IMR-90 (cell line): ENCODE data around the gene METTL14. TPM values are rescaled to one million over a fixed set of nuclear protein-coding genes. Genes with fewer than 3 reads are reported as not detected.

ENCODE experiments used
- ATAC-seq: fragments of 200-7000 bp; cut with Tn5 transposase; 2 replicates; pipeline ENCODE4 v1.9.1; 2020; ENCODE audit warnings: low read depth, mild to moderate bottlenecking, moderate library complexity
- BruUV-seq: library from RNA; stranded (reverse); fragments of 400-500 nt; replicated peaks from 2 replicates; lab custom pipeline; 2021; lab: Mats Ljungman, UMichigan
- CTCF ChIA-PET: fragments of 300-600 bp; formaldehyde crosslinking; extraction: SDS; loops from one replicate; lab custom pipeline; 2021; ENCODE audit warnings: antibody characterized with exemption; lab: Yijun Ruan, JAX
- POLR2A ChIA-PET: fragments of 300-600 bp; sonication (Branson Sonifier 250); formaldehyde crosslinking; loops from one replicate; lab custom pipeline; 2022; ENCODE audit warnings: antibody characterized with exemption; ENCODE audit not compliant: unreplicated experiment; lab: Charles Lee
- DNase-seq: peaks from one replicate; pipeline ENCODE4 v3.0.0; 2013
- H2AFZ ChIP-seq: replicated peaks from 2 replicates; pipeline ENCODE3; 2013; ENCODE audit warnings: low read length, mild to moderate bottlenecking; ENCODE audit not compliant: poor library complexity
- H2AK5ac ChIP-seq: 2 replicates; pipeline ENCODE4 v1.6.1; 2013; ENCODE audit warnings: low read depth, low read length, inconsistent platforms
- H2AK9ac ChIP-seq: replicated peaks from 2 replicates; pipeline ENCODE3; 2013; ENCODE audit warnings: mild to moderate bottlenecking, low read depth, low read length, moderate library complexity; ENCODE audit not compliant: poor library complexity
- H2BK120ac ChIP-seq: 2 replicates; pipeline ENCODE4 v1.6.1; 2013; ENCODE audit warnings: low read depth, low read length, inconsistent platforms
- H2BK15ac ChIP-seq: 3 replicates; pipeline ENCODE4 v1.6.1; 2013; ENCODE audit warnings: low read depth, low read length, inconsistent platforms
- H2BK20ac ChIP-seq: 2 replicates; pipeline ENCODE4 v1.6.1; 2013; ENCODE audit warnings: low read depth, mild to moderate bottlenecking, inconsistent platforms, low read length, moderate library complexity
- H2BK5ac ChIP-seq: 2 replicates; pipeline ENCODE4 v1.6.1; 2013; ENCODE audit warnings: mild to moderate bottlenecking, low read depth, low read length, inconsistent platforms; ENCODE audit not compliant: poor library complexity, severe bottlenecking
- H3K14ac ChIP-seq: replicated peaks from 2 replicates; pipeline ENCODE4 v1.6.1; 2013; ENCODE audit warnings: low read depth, low read length, inconsistent platforms
- H3K18ac ChIP-seq: 2 replicates; pipeline ENCODE4 v1.6.1; 2013; ENCODE audit warnings: low read depth, low read length, control low read depth
- H3K23ac ChIP-seq: 2 replicates; pipeline ENCODE4 v1.6.1; 2013; ENCODE audit warnings: low read depth, low read length, inconsistent platforms
- H3K27ac ChIP-seq: 2 replicates; pipeline ENCODE4 v1.5.1; 2013; ENCODE audit warnings: mild to moderate bottlenecking, control low read depth, low read length; ENCODE audit not compliant: insufficient read depth
- H3K27me3 ChIP-seq: 2 replicates; pipeline ENCODE4 v1.6.1; 2013; ENCODE audit warnings: low read length; ENCODE audit not compliant: control insufficient read depth, insufficient read depth
- H3K36me3 ChIP-seq: 2 replicates; pipeline ENCODE4 v1.6.1; 2013; ENCODE audit warnings: low read length, mixed read lengths; ENCODE audit not compliant: control insufficient read depth, insufficient read depth
- H3K4ac ChIP-seq: 2 replicates; pipeline ENCODE4 v1.6.1; 2013; ENCODE audit warnings: low read depth, low read length, inconsistent platforms
- H3K4me1 ChIP-seq: 2 replicates; pipeline ENCODE4 v1.6.1; 2013; ENCODE audit warnings: low read length, mixed read lengths; ENCODE audit not compliant: control insufficient read depth, insufficient read depth
- H3K4me2 ChIP-seq: 2 replicates; pipeline ENCODE4 v1.6.1; 2013; ENCODE audit warnings: low read depth, mild to moderate bottlenecking, control low read depth, low read length, moderate library complexity
- H3K4me3 ChIP-seq: 2 replicates; pipeline ENCODE4 v1.5.1; 2013; ENCODE audit warnings: low read depth, mild to moderate bottlenecking, control low read depth, low read length, moderate library complexity; ENCODE audit not compliant: insufficient read depth
- H3K56ac ChIP-seq: 2 replicates; pipeline ENCODE4 v1.6.1; 2013; ENCODE audit warnings: low read length, inconsistent platforms; ENCODE audit not compliant: insufficient read depth; ENCODE audit errors: extremely low read depth
- H3K79me1 ChIP-seq, 2 experiments: 2 replicates each; pipeline ENCODE4 v1.6.1; 2013; ENCODE audit warnings: low read length in 2 of 2, inconsistent platforms in 1 of 2, low read depth in 1 of 2
- H3K9ac ChIP-seq: 2 replicates; pipeline ENCODE4 v1.6.1; 2013; ENCODE audit warnings: low read depth, low read length, control low read depth
- H3K9me1 ChIP-seq: 2 replicates; pipeline ENCODE4 v1.6.1; 2013; ENCODE audit warnings: low read length, inconsistent platforms; ENCODE audit not compliant: insufficient read depth
- H3K9me3 ChIP-seq: 2 replicates; pipeline ENCODE4 v1.6.1; 2013; ENCODE audit warnings: low read length; ENCODE audit not compliant: control insufficient read depth, insufficient read depth
- H4K20me1 ChIP-seq: 2 replicates; pipeline ENCODE4 v1.6.1; 2013; ENCODE audit warnings: low read length, inconsistent platforms; ENCODE audit not compliant: insufficient read depth
- H4K5ac ChIP-seq: 2 replicates; pipeline ENCODE4 v1.6.1; 2013; ENCODE audit warnings: mild to moderate bottlenecking, low read depth, low read length, control low read depth
- H4K8ac ChIP-seq, 2 experiments: 2 replicates each; pipeline ENCODE4 v1.6.1; 2013; ENCODE audit warnings: low read depth in 2 of 2, low read length in 2 of 2, control low read depth in 1 of 2, inconsistent platforms in 1 of 2
- H4K91ac ChIP-seq: 2 replicates; pipeline ENCODE4 v1.6.1; 2013; ENCODE audit warnings: low read depth, low read length, inconsistent platforms; ENCODE audit not compliant: insufficient read depth
- BHLHE40 ChIP-seq: fragments of 150-350 bp; IDR thresholded peaks from 2 replicates; pipeline ENCODE4 v1.6.1; 2016; ENCODE audit warnings: mild to moderate bottlenecking, low read depth, low read length
- CEBPB ChIP-seq: IDR thresholded peaks from 2 replicates; pipeline ENCODE4 v1.6.1; 2012; ENCODE audit warnings: low read depth, low read length, improper control_type of control experiment
- CHD1 ChIP-seq: IDR thresholded peaks from 2 replicates; pipeline ENCODE4 v1.6.1; 2012; ENCODE audit warnings: low read depth, low read length, improper control_type of control experiment
- ELK1 ChIP-seq: fragments of 150-350 bp; IDR thresholded peaks from 2 replicates; pipeline ENCODE4 v1.6.1; 2016; ENCODE audit warnings: low read depth, mild to moderate bottlenecking, low read length, moderate library complexity, borderline replicate concordance
- FOS ChIP-seq: fragments of 150-350 bp; IDR thresholded peaks from 2 replicates; pipeline ENCODE4 v1.6.1; 2016; ENCODE audit warnings: low read depth, low read length
- MAFK ChIP-seq: IDR thresholded peaks from 2 replicates; pipeline ENCODE4 v1.6.1; 2012; ENCODE audit warnings: low read depth, low read length, improper control_type of control experiment
- MAZ ChIP-seq: IDR thresholded peaks from 2 replicates; pipeline ENCODE4 v1.6.1; 2012; ENCODE audit warnings: low read depth, mild to moderate bottlenecking, low read length, improper control_type of control experiment, moderate library complexity, borderline replicate concordance
- MXI1 ChIP-seq: IDR thresholded peaks from 2 replicates; pipeline ENCODE4 v1.6.1; 2012; ENCODE audit warnings: low read depth, mild to moderate bottlenecking, low read length, moderate library complexity, borderline replicate concordance
- NFE2L2 ChIP-seq: fragments of 150-350 bp; IDR thresholded peaks from 2 replicates; pipeline ENCODE4 v1.6.1; 2016; ENCODE audit warnings: low read depth, mild to moderate bottlenecking, low read length
- POLR2A ChIP-seq: IDR thresholded peaks from 2 replicates; pipeline ENCODE4 v1.6.1; 2012; ENCODE audit warnings: mild to moderate bottlenecking, low read depth, low read length
- RAD21 ChIP-seq: IDR thresholded peaks from 2 replicates; pipeline ENCODE4 v1.6.1; 2012; ENCODE audit warnings: low read length, improper control_type of control experiment
- RFX5 ChIP-seq: IDR thresholded peaks from 2 replicates; pipeline ENCODE4 v1.8.0; 2012; ENCODE audit warnings: low read depth, mild to moderate bottlenecking, low read length, moderate library complexity
- SMC3 ChIP-seq: fragments of 150-350 bp; IDR thresholded peaks from 2 replicates; pipeline ENCODE4 v1.6.1; 2016; ENCODE audit warnings: low read depth, mild to moderate bottlenecking, antibody characterized with exemption, low read length, moderate library complexity
- WGBS, 2 experiments: methylation state at CpG; one replicate each; pipeline versions ENCODE4 v1.1.5 to v1.1.7; 2013; ENCODE audit warnings: missing lambda C conversion rate in 2 of 2; ENCODE audit not compliant: insufficient read length in 1 of 2; ENCODE audit errors: extremely low coverage in 2 of 2; 5-methylcytosine and 5-hydroxymethylcytosine counted together
- dilution Hi-C: fragments of 300-500 bp; cut with HindIII; formaldehyde crosslinking; loops from one replicate; pipeline ENCODE4 v1.14.3; 2018; ENCODE audit warnings: low sequenced_read_pairs; ENCODE audit not compliant: unreplicated experiment
- in situ Hi-C: fragments of 300-500 bp; cut with MboI; formaldehyde crosslinking; loops from 3 replicates; pipeline ENCODE4 v1.14.3; 2019; ENCODE audit warnings: low sequenced_read_pairs, inconsistent platforms, mixed read lengths
- intact Hi-C: fragments of 100-400 bp; cut with micrococcal nuclease; formaldehyde crosslinking; loops from 2 replicates; pipeline ENCODE4 v1.10.0; 2022
- polyA plus RNA-seq, 3 experiments: library from polyadenylated mRNA; depleted of rRNA; stranded (reverse); fragments of >200 nt; gene quantifications; 2 replicates each; pipeline ENCODE4 v1.2.3, GENCODE V29; 2012; ENCODE audit warnings: low replicate concordance in 1 of 3
- total RNA-seq: library from RNA; depleted of rRNA; stranded (reverse); fragments of >200 nt; gene quantifications from 2 replicates; pipeline ENCODE4 v1.2.3, GENCODE V29; 2012
- TF ChIP-seq, protein P1 (sequence below): fragments of 150-350 bp; IDR thresholded peaks from 2 replicates; pipeline ENCODE4 v1.6.1; 2017; ENCODE audit warnings: mild to moderate bottlenecking, antibody characterized with exemption, low read length, low read depth

METTL14 gene
- total and polyA plus RNA-seq, 2 of the 4 experiments (the other 2 are of a cell fraction): 5.0 to 9.3 TPM

GRCh38 chr4:118760493-118760892, 75.3 kb downstream of the METTL14 start:
- ChIA-PET POLR2A (no interaction called here), CTCF (no interaction called here)
- Histone ChIP-seq H3K36me3 (peaks cover 23% of the 10 kb centered on the region), H4K8ac (no peak overlapping the region), H3K27ac (no peak overlapping the region), H2AFZ (no peak overlapping the region), H4K5ac (no peak overlapping the region), H2BK20ac (no peak overlapping the region), H2BK120ac (no peak overlapping the region), H3K14ac (no peak overlapping the region), H3K9me3 (no peaks in the 10 kb centered on the region), H4K91ac (no peak overlapping the region), H3K4me2 (no peak overlapping the region), H3K4me1 (peaks cover 25% of the 10 kb centered on the region), H3K79me1 (peaks cover 40 to 65% of the 10 kb centered on the region in 2 experiments), H3K9me1 (peaks cover 26% of the 10 kb centered on the region), H3K9ac (no peak overlapping the region), H2AK9ac (no peak overlapping the region), H4K20me1 (peaks cover 32% of the 10 kb centered on the region), H3K23ac (no peak overlapping the region), H3K18ac (no peak overlapping the region), H2AK5ac (no peak overlapping the region), H3K27me3 (no peaks in the 10 kb centered on the region), H2BK5ac (no peak overlapping the region), H2BK15ac (no peak overlapping the region), H3K4me3 (no peak overlapping the region), H3K4ac (no peak overlapping the region), H3K56ac (no peak overlapping the region)
- in situ Hi-C loops: loop anchor here (10.0 kb wide), 1 partner anchor 134 kb away; no protein-coding TSS in a partner anchor
- no peak for ATAC-seq
- BruUV-seq: no TSS peak
- no peak for DNase-seq
- no CpG with 5 or more reads among the region's 5 CpGs for WGBS, 2 experiments
- TF ChIP-seq RFX5: no peak
- no peak for TF ChIP-seq MAZ
- TF ChIP-seq ELK1: no peak
- no peak for TF ChIP-seq BHLHE40
- no peak for TF ChIP-seq MXI1
- no peak for TF ChIP-seq SMC3
- no peak for TF ChIP-seq POLR2A
- no peak for TF ChIP-seq RAD21
- no peak for TF ChIP-seq NFE2L2
- TF ChIP-seq MAFK: no peak
- TF ChIP-seq CHD1: no peak
- TF ChIP-seq, protein P1, sequence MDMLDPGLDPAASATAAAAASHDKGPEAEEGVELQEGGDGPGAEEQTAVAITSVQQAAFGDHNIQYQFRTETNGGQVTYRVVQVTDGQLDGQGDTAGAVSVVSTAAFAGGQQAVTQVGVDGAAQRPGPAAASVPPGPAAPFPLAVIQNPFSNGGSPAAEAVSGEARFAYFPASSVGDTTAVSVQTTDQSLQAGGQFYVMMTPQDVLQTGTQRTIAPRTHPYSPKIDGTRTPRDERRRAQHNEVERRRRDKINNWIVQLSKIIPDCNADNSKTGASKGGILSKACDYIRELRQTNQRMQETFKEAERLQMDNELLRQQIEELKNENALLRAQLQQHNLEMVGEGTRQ: no peak
- no peak for TF ChIP-seq FOS
- TF ChIP-seq CEBPB: no peak
- dilution Hi-C loops: no loop called here
- intact Hi-C loops: no loop called here
